Large intestine (tissue), 3 donors: ENCODE data around the gene HLCS. TPM values are rescaled to one million over a fixed set of nuclear protein-coding genes. Genes with fewer than 3 reads are reported as not detected.

Experiments
- DNase-seq, 2 donors: peaks; one replicate each; pipeline versions ENCODE4 v3.0.0 to v3.0.0-alpha.2; 2013
- H3K27ac ChIP-seq: one replicate; pipeline ENCODE4 v1.5.1; 2013; ENCODE audit warnings: low read length
- H3K27me3 ChIP-seq: 2 replicates; pipeline ENCODE4 v1.6.1; 2013; ENCODE audit warnings: low read length; ENCODE audit not compliant: control insufficient read depth, insufficient read depth
- H3K36me3 ChIP-seq: 2 replicates; pipeline ENCODE4 v1.6.1; 2013; ENCODE audit warnings: low read length; ENCODE audit not compliant: control insufficient read depth, insufficient read depth
- H3K4me1 ChIP-seq: one replicate; pipeline ENCODE4 v1.6.1; 2013; ENCODE audit warnings: low read length; ENCODE audit not compliant: control insufficient read depth, insufficient read depth
- H3K4me3 ChIP-seq: one replicate; pipeline ENCODE4 v1.5.1; 2013; ENCODE audit warnings: low read length
- H3K9me3 ChIP-seq: one replicate; pipeline ENCODE4 v1.6.1; 2013; ENCODE audit warnings: mild to moderate bottlenecking, low read depth, low read length, moderate library complexity; ENCODE audit not compliant: control insufficient read depth
- WGBS: methylation state at CpG from one replicate; pipeline ENCODE4 v1.1.5; 2013; ENCODE audit warnings: low lambda C conversion rate; ENCODE audit not compliant: insufficient coverage; 5-methylcytosine and 5-hydroxymethylcytosine counted together
- polyA plus RNA-seq: library from polyadenylated mRNA; unstranded; fragments of 120-200 nt; gene quantifications from one replicate; pipeline ENCODE4 v1.2.1, GENCODE V29; 2013

The HLCS gene
- polyA plus RNA-seq, 1 donor, result 12.5 TPM

- WGBS, result 100% methylated on average over 3 of the region's 3 CpGs
- H3K4me3 ChIP-seq, result no peak overlapping the region
- H3K9me3 ChIP-seq, result no peaks in the 10 kb centered on the region
- H3K36me3 ChIP-seq, result no peaks in the 10 kb centered on the region
- H3K4me1 ChIP-seq, result no peaks in the 10 kb centered on the region
- no peaks in the 10 kb centered on the region for H3K27me3 ChIP-seq
- DNase-seq, result no peak
- H3K27ac ChIP-seq, result no peak overlapping the region
These were observed 117.7 kb downstream of the HLCS start for GRCh38 chr21:36848730-36849274.

GRCh38 chr21:36847189-36847588, 119.3 kb downstream of the HLCS start:
- no peaks in the 10 kb centered on the region for H3K36me3 ChIP-seq
- WGBS, result 57% methylated on average over 5 of the region's 5 CpGs
- no peaks in the 10 kb centered on the region for H3K4me1 ChIP-seq
- no peak overlapping the region for H3K27ac ChIP-seq
- H3K9me3 ChIP-seq, result no peaks in the 10 kb centered on the region
- DNase-seq, result no peak
- H3K4me3 ChIP-seq, result no peak overlapping the region
- no peaks in the 10 kb centered on the region for H3K27me3 ChIP-seq

GRCh38 chr21:36846631-36847030, 119.8 kb downstream of the HLCS start:
- H3K9me3 ChIP-seq, result no peaks in the 10 kb centered on the region
- WGBS, result 90% methylated on average over 2 of the region's 4 CpGs
- no peak overlapping the region for H3K27ac ChIP-seq
- no peak for DNase-seq
- no peak overlapping the region for H3K4me3 ChIP-seq
- no peaks in the 10 kb centered on the region for H3K36me3 ChIP-seq
- H3K4me1 ChIP-seq, result no peaks in the 10 kb centered on the region
- no peaks in the 10 kb centered on the region for H3K27me3 ChIP-seq

- no peak overlapping the region for H3K4me3 ChIP-seq
- H3K27me3 ChIP-seq, result no peaks in the 10 kb centered on the region
- H3K9me3 ChIP-seq, result no peaks in the 10 kb centered on the region
- WGBS, result no CpG with 5 or more reads among the region's 2 CpGs
- H3K4me1 ChIP-seq, result no peaks in the 10 kb centered on the region
- DNase-seq, result no peak
- no peaks in the 10 kb centered on the region for H3K36me3 ChIP-seq
- no peak overlapping the region for H3K27ac ChIP-seq
These were observed 120.7 kb downstream of the HLCS start for GRCh38 chr21:36845790-36846189.

GRCh38 chr21:36845070-36845469, 121.4 kb downstream of the HLCS start:
- Histone ChIP-seq H3K27me3 (no peaks in the 10 kb centered on the region), H3K36me3 (no peaks in the 10 kb centered on the region), H3K4me3 (no peak overlapping the region), H3K9me3 (no peaks in the 10 kb centered on the region), H3K4me1 (no peaks in the 10 kb centered on the region), H3K27ac (no peak overlapping the region)
- WGBS, result 100% methylated on average over 1 of the region's 10 CpGs
- no peak for DNase-seq

GRCh38 chr21:36841866-36842265, 124.6 kb downstream of the HLCS start:
- no peak for DNase-seq
- Histone ChIP-seq H3K9me3 (no peaks in the 10 kb centered on the region), H3K4me1 (no peaks in the 10 kb centered on the region), H3K27ac (no peak overlapping the region), H3K27me3 (no peaks in the 10 kb centered on the region), H3K36me3 (no peaks in the 10 kb centered on the region), H3K4me3 (no peak overlapping the region)
- 80% methylated on average over 1 of the region's 3 CpGs for WGBS

- Histone ChIP-seq H3K36me3 (no peaks in the 10 kb centered on the region), H3K27ac (no peak overlapping the region), H3K9me3 (no peaks in the 10 kb centered on the region), H3K27me3 (no peaks in the 10 kb centered on the region), H3K4me3 (no peak overlapping the region), H3K4me1 (no peaks in the 10 kb centered on the region)
- 95% methylated on average over 3 of the region's 3 CpGs for WGBS
- no peak for DNase-seq
These were observed 126.7 kb downstream of the HLCS start for GRCh38 chr21:36839735-36840134.

- Histone ChIP-seq H3K9me3 (no peaks in the 10 kb centered on the region), H3K4me3 (no peak overlapping the region), H3K4me1 (no peaks in the 10 kb centered on the region), H3K27ac (no peak overlapping the region), H3K27me3 (no peaks in the 10 kb centered on the region), H3K36me3 (no peaks in the 10 kb centered on the region)
- DNase-seq, result no peak
- WGBS, result 100% methylated on average over 1 of the region's 6 CpGs
These were observed 127.3 kb downstream of the HLCS start for GRCh38 chr21:36839123-36839522.

GRCh38 chr21:36835383-36835795, 131.1 kb downstream of the HLCS start:
- H3K36me3 ChIP-seq, result no peaks in the 10 kb centered on the region
- no peak overlapping the region for H3K27ac ChIP-seq
- H3K27me3 ChIP-seq, result no peaks in the 10 kb centered on the region
- H3K9me3 ChIP-seq, result no peaks in the 10 kb centered on the region
- H3K4me3 ChIP-seq, result no peak overlapping the region
- no peaks in the 10 kb centered on the region for H3K4me1 ChIP-seq
- no peak for DNase-seq
- WGBS, result no CpG with 5 or more reads among the region's 1 CpG

GRCh38 chr21:36834192-36834591, 132.3 kb downstream of the HLCS start:
- no peaks in the 10 kb centered on the region for H3K4me1 ChIP-seq
- no peak for DNase-seq
- no peak overlapping the region for H3K27ac ChIP-seq
- H3K36me3 ChIP-seq, result no peaks in the 10 kb centered on the region
- no peaks in the 10 kb centered on the region for H3K9me3 ChIP-seq
- no CpG with 5 or more reads among the region's 4 CpGs for WGBS
- no peaks in the 10 kb centered on the region for H3K27me3 ChIP-seq
- no peak overlapping the region for H3K4me3 ChIP-seq

GRCh38 chr21:36830100-36830499, 136.4 kb downstream of the HLCS start:
- no peaks in the 10 kb centered on the region for H3K4me1 ChIP-seq
- H3K9me3 ChIP-seq, result no peaks in the 10 kb centered on the region
- no CpG with 5 or more reads among the region's 8 CpGs for WGBS
- no peaks in the 10 kb centered on the region for H3K36me3 ChIP-seq
- DNase-seq, result peak; percentile 39 to 62
- no peak overlapping the region for H3K27ac ChIP-seq
- H3K4me3 ChIP-seq, result no peak overlapping the region
- H3K27me3 ChIP-seq, result no peaks in the 10 kb centered on the region
